ENCODE data around the gene TSPAN5. TPM values are rescaled to one million over a fixed set of nuclear protein-coding genes. Genes with fewer than 3 reads are reported as not detected.

The TSPAN5 gene
- total and polyA plus RNA-seq, 9 of the 15 experiments (the other 6 are each of a cell fraction or from before 2014, with no cell fraction given), result 0.58 to 6.6 (median 0.73) TPM

GRCh38 chr4:98688411-98689290, 30.2 kb upstream of the TSPAN5 start:
- intact Hi-C loops (cut with micrococcal nuclease) (no loop called here), in situ Hi-C loops (cut with MboI) (no loop called here)
- H3K9ac ChIP-seq (ENCODE audit: insufficient read depth in 1 of 2, low read depth in 2 of 2, low read length in 2 of 2), result no peak overlapping the region
- H3K27ac ChIP-seq (ENCODE audit: extremely low read depth, low read depth, low read length), result no peak overlapping the region
- POLR2A ChIA-PET, result interaction anchor here (0.7 to 1.2 kb wide), 2 partner anchors 9 to 212 kb away, joined by 3 to 4 read pairs; no protein-coding TSS in a partner anchor
- ATAC-seq (peak; percentile 65), DNase-seq (ENCODE audit: extremely low read depth in 1 of 4, low spot score in 3 of 4) (peak; percentile 44 to 62 (median 53)), FAIRE-seq (peak; percentile 73)
- H4K20me1 ChIP-seq (replicated peaks; ENCODE audit: control insufficient read depth, insufficient read depth, low read length), result no peaks in the 10 kb centered on the region
- no peak overlapping the region for H3K4me3 ChIP-seq
- peaks cover 5 to 26% of the 10 kb centered on the region in 2 experiments; a peak in 3 of 5 replicates for H3K4me1 ChIP-seq (replicated peaks in 1 of 2; ENCODE audit: control insufficient read depth in 2 of 2, insufficient read depth in 2 of 2, low read length in 2 of 2)
- CTCF ChIA-PET (ENCODE audit: low intra/inter-chr PET ratio), result no interaction called here
- no peaks in the 10 kb centered on the region for H3K9me1 ChIP-seq (ENCODE audit: control insufficient read depth, insufficient read depth, low read length)
- no peaks in the 10 kb centered on the region for H3K36me3 ChIP-seq (ENCODE audit: control insufficient read depth, insufficient read depth, low read length)
- WGBS (ENCODE audit: insufficient coverage, low coverage, missing lambda C conversion rate), result 9% methylated on average over 5 of the region's 5 CpGs
- peak overlapping the region; percentile 34; the same call in 1 of the 2 replicates for H2AFZ ChIP-seq (ENCODE audit: low read depth, low read length)
- no peaks in the 10 kb centered on the region for H3K9me3 ChIP-seq (replicated peaks; ENCODE audit: control insufficient read depth, insufficient read depth, low read depth, low read length)
- no TSS peak for BruUV-seq (replicated peaks)
- no peaks in the 10 kb centered on the region for H3K79me2 ChIP-seq (ENCODE audit: control insufficient read depth, insufficient read depth, low read length)
- H3K4me2 ChIP-seq (ENCODE audit: insufficient read depth, low read length), result no peak overlapping the region
- H3K27me3 ChIP-seq (ENCODE audit: control insufficient read depth in 2 of 2, insufficient read depth in 2 of 2, low read length in 2 of 2), result no peaks in the 10 kb centered on the region
- TF ChIP-seq DPF2 (IDR thresholded peaks at IDR 0.05) (peak; percentile 23), ZNF41 (CRISPR knock-in tag; conservative IDR thresholded peaks at IDR 0.05) (no peak), NR2C1 (IDR thresholded peaks at IDR 0.05) (no peak), NR2C1 (tag; IDR thresholded peaks at IDR 0.05) (no peak), CBFA2T3 (IDR thresholded peaks at IDR 0.05) (peak; percentile 26; the same call in 1 of the 2 replicates), MNT (conservative IDR thresholded peaks at IDR 0.05) (0 out of 4 replicates have a peak, but pooled peaks of 1 of the 2 experiments have one; percentile 17), E2F1 (CRISPR knock-in tag; IDR thresholded peaks at IDR 0.05) (no peak), NCOR1 (IDR thresholded peaks at IDR 0.05) (no peak), ZBTB2 (IDR thresholded peaks at IDR 0.05) (no peak), ESRRA (IDR thresholded peaks at IDR 0.05; ENCODE audit: borderline replicate concordance, low read depth) (peak; percentile 98), NFE2L1 (tag; IDR thresholded peaks at IDR 0.05; ENCODE audit: borderline replicate concordance, low read depth) (no peak), ZFP30 (CRISPR knock-in tag; IDR thresholded peaks at IDR 0.05; ENCODE audit: borderline replicate concordance) (no peak), ATF1 (CRISPR knock-in tag; IDR thresholded peaks at IDR 0.05) (no peak), ATF1 (tag; IDR thresholded peaks at IDR 0.05) (no peak)
- TF ChIP-seq, protein P1, sequence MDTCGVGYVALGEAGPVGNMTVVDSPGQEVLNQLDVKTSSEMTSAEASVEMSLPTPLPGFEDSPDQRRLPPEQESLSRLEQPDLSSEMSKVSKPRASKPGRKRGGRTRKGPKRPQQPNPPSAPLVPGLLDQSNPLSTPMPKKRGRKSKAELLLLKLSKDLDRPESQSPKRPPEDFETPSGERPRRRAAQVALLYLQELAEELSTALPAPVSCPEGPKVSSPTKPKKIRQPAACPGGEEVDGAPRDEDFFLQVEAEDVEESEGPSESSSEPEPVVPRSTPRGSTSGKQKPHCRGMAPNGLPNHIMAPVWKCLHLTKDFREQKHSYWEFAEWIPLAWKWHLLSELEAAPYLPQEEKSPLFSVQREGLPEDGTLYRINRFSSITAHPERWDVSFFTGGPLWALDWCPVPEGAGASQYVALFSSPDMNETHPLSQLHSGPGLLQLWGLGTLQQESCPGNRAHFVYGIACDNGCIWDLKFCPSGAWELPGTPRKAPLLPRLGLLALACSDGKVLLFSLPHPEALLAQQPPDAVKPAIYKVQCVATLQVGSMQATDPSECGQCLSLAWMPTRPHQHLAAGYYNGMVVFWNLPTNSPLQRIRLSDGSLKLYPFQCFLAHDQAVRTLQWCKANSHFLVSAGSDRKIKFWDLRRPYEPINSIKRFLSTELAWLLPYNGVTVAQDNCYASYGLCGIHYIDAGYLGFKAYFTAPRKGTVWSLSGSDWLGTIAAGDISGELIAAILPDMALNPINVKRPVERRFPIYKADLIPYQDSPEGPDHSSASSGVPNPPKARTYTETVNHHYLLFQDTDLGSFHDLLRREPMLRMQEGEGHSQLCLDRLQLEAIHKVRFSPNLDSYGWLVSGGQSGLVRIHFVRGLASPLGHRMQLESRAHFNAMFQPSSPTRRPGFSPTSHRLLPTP (IDR thresholded peaks at IDR 0.05; ENCODE audit: borderline replicate concordance, extremely low read depth, insufficient read length), result no peak

Data from K562 (cell line).